ENCODE measurements around the gene SUGP1. TPM values are rescaled to one million over a fixed set of nuclear protein-coding genes. Genes with fewer than 3 reads are reported as not detected.
A peak's percentile ranks its signal among the peaks of the same experiment; 100 is the strongest.
"Not testable (repeated sequence)": the region's sequence is repeated elsewhere in the genome, so short reads cannot be mapped to it uniquely, and the experiment has no call there.

SUGP1 gene
- total and polyA plus RNA-seq, 10 donors: 29.3 to 63.1 (median 52.5) TPM

DNA sequence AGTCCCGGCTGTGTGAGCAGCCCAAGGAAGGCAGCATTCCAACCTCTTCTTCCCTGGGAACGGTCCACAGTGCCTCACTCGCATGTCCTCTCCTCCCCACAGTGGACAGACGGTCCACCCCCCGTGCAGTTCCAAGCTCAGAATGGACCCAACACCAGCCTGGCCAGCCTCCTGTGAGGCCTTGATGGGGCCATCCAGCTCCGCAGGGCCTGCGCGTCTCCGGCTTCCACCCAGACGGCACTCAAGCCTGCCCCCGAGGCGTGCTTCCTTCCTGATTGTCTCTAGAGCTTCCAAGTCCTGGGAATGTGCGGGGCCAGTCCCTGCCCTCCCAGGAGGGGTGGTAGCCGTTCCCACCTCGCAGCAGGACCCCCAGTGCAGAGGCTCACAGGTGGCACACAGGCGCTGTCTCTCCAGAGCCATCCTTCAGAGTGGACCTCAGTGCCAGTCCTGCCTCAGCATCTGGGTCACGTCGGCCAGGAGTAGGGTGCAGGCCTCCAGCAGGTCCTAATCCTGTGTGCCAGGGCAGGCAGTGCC lies 35.4 kb upstream of the SUGP1 start:
- WGBS, 5 donors: 83 to 91% (median 88%) methylated on average over 3 to 18 of the region's 18 CpGs
- H3K36me3 ChIP-seq: peaks cover 0 to 90% (median 73%) of the 10 kb centered on the region in 6 donors
- H3K27me3 ChIP-seq (replicated peaks in 1 of 7): no peaks in the 10 kb centered on the region
- intact Hi-C loops (cut with DNase I; ENCODE audit: low total_unique reads): no loop called here
- H3K27ac ChIP-seq: no peak overlapping the region
- H3K4me3 ChIP-seq: no peak overlapping the region
- TF ChIP-seq POLR2A (IDR thresholded peaks at IDR 0.05) (no peak), POLR2AphosphoS5 (IDR thresholded peaks at IDR 0.05) (peak in 1 of 3 donors; percentile 40)
- TF ChIP-seq, protein P1, sequence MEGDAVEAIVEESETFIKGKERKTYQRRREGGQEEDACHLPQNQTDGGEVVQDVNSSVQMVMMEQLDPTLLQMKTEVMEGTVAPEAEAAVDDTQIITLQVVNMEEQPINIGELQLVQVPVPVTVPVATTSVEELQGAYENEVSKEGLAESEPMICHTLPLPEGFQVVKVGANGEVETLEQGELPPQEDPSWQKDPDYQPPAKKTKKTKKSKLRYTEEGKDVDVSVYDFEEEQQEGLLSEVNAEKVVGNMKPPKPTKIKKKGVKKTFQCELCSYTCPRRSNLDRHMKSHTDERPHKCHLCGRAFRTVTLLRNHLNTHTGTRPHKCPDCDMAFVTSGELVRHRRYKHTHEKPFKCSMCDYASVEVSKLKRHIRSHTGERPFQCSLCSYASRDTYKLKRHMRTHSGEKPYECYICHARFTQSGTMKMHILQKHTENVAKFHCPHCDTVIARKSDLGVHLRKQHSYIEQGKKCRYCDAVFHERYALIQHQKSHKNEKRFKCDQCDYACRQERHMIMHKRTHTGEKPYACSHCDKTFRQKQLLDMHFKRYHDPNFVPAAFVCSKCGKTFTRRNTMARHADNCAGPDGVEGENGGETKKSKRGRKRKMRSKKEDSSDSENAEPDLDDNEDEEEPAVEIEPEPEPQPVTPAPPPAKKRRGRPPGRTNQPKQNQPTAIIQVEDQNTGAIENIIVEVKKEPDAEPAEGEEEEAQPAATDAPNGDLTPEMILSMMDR (IDR thresholded peaks at IDR 0.05 in 8 of 11, conservative IDR thresholded peaks at IDR 0.05 in 3 of 11): no peak
- DNase-seq: no peak
- H3K4me1 ChIP-seq: peaks cover 0 to 2% (median under 1%) of the 10 kb centered on the region in 6 donors
- H3K9me3 ChIP-seq: no peaks in the 10 kb centered on the region

DNA sequence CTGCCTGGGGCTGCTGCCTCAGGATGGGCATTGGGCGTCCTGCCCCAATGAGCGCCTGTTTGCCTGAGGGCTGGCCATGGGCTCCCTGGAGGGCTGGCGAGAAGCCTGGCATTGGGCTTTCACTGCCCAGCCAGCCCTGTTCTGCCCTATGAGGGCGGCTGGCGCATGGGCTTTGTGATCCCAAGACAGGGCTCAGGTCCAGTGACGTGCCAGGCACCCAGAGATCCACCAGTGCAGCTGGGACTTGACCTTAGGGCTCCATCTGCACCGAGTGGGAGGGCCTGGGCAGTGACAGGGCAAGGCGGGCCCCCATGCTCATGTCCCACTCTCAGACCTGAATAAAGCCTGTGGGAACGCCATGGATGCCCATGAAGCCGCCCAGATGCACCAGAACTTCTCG lies 34.6 kb upstream of the SUGP1 start:
- Histone ChIP-seq H3K4me1 (no peaks in the 10 kb centered on the region), H3K27me3 (replicated peaks in 1 of 7) (no peaks in the 10 kb centered on the region), H3K27ac (no peak overlapping the region), H3K36me3 (peaks cover 2 to 97% (median 79%) of the 10 kb centered on the region in 6 donors), H3K4me3 (no peak overlapping the region), H3K9me3 (no peaks in the 10 kb centered on the region)
- TF ChIP-seq POLR2A (IDR thresholded peaks at IDR 0.05) (no peak), POLR2AphosphoS5 (IDR thresholded peaks at IDR 0.05) (no peak)
- TF ChIP-seq, protein P1 (IDR thresholded peaks at IDR 0.05 in 8 of 11, conservative IDR thresholded peaks at IDR 0.05 in 3 of 11): no peak
- no peak for DNase-seq
- 94 to 95% (median 95%) methylated on average over 2 to 11 of the region's 11 CpGs for WGBS, 5 donors
- intact Hi-C loops (cut with DNase I; ENCODE audit: low total_unique reads): no loop called here

DNA sequence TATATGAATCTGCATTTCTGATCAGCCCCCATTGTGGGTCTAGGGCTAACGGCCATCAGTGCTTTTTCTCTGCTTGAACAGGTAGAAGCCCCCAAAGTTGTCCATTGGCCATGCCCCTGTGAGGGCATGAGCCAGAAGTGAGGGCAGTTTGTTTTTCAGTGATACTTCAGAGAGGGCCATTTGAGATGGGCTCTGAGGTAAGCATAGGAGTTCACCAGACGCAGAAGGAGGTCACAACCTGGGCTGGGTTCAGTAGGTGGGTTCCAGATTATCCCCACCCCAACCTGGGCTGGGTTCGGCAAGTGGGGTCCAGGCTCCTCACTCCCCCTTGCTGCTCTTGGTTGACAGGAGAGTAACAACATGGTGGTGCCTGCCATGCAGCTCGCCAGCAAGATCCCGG lies 33.7 kb upstream of the SUGP1 start:
- TF ChIP-seq POLR2AphosphoS5 (IDR thresholded peaks at IDR 0.05) (no peak), POLR2A (IDR thresholded peaks at IDR 0.05) (no peak)
- TF ChIP-seq, protein P1 (IDR thresholded peaks at IDR 0.05 in 8 of 11, conservative IDR thresholded peaks at IDR 0.05 in 3 of 11): no peak
- H3K9me3 ChIP-seq: no peaks in the 10 kb centered on the region
- intact Hi-C loops (cut with DNase I; ENCODE audit: low total_unique reads): no loop called here
- H3K4me3 ChIP-seq: no peak overlapping the region
- H3K27me3 ChIP-seq (replicated peaks in 1 of 7): no peaks in the 10 kb centered on the region
- H3K4me1 ChIP-seq: no peaks in the 10 kb centered on the region
- no peak overlapping the region for H3K27ac ChIP-seq
- no peak for DNase-seq
- WGBS, 5 donors: 95 to 100% (median 98%) methylated on average over 3 to 5 of the region's 5 CpGs
- peaks cover 2 to 100% (median 88%) of the 10 kb centered on the region in 6 donors for H3K36me3 ChIP-seq

DNA sequence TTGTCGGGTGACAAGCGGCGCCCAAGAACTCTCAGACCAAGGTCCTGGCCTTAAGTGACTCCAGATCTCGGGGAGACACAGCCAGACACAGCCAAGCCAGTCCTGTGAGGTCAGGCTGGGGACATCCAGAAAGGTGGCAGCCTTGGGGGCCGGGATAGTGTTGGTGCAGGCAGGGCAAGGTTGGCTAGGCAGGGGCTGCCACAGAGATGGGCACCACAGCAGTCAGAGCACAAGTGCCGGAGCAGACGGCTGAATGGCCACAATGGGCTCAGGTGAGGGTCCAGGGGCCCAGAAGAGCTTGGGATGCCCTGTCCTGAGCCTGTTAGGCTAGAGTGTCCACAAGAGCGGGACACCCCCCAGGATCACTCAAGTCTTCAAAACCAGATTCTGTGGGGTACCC lies 32.5 kb upstream of the SUGP1 start:
- WGBS, 5 donors: 94 to 97% (median 95%) methylated on average over 7 to 8 of the region's 8 CpGs
- DNase-seq: no peak

DNA sequence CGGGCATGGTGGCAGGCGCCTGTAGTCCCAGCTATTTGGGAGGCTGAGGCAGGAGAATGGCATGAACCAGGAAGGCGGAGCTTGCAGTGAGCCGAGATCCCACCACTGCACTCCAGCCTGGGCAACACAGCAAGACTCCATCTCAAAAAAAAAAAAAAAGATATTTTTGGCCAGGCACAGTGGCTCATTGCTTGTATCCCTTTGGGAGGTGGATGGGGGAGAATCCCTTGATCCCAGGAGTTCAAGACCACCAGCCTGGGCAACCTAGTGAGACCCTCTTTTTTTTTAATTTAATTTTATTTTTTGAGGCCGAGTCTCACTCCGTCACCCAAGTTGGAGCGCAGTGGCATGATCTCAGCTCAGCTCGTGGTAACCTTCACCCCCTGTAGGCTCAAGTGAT lies 30.4 kb upstream of the SUGP1 start:
- H3K27ac ChIP-seq; intact Hi-C loops (cut with DNase I; ENCODE audit: low total_unique reads); H3K4me3 ChIP-seq; H3K4me1 ChIP-seq; H3K27me3 ChIP-seq (replicated peaks in 1 of 7); DNase-seq; H3K9me3 ChIP-seq: not testable (repeated sequence)
- WGBS, 5 donors: 96 to 99% (median 97%) methylated on average over 6 to 8 of the region's 8 CpGs
- peaks cover 2 to 100% (median 98%) of the 10 kb centered on the region in 6 donors for H3K36me3 ChIP-seq

More for the DNA sequence above, 32.5 kb upstream of the SUGP1 start:
- Histone ChIP-seq H3K27me3 (replicated peaks in 1 of 7) (no peaks in the 10 kb centered on the region), H3K27ac (no peak overlapping the region), H3K9me3 (no peaks in the 10 kb centered on the region), H3K36me3 (peaks cover 2 to 100% (median 97%) of the 10 kb centered on the region in 6 donors), H3K4me1 (no peaks in the 10 kb centered on the region), H3K4me3 (no peak overlapping the region)
- intact Hi-C loops (cut with DNase I; ENCODE audit: low total_unique reads): no loop called here
- peak in 1 of 3 donors; percentile 45 for TF ChIP-seq POLR2AphosphoS5 (IDR thresholded peaks at IDR 0.05)
- TF ChIP-seq, protein P1 (IDR thresholded peaks at IDR 0.05 in 8 of 11, conservative IDR thresholded peaks at IDR 0.05 in 3 of 11): no peak
